GM19463 (cell line): ENCODE measurements around the gene TRIM62.

Experiments used
- ATAC-seq: cut with Tn5 transposase; IDR thresholded peaks from one replicate; pipeline ENCODE4 v1.9.1; 2021; ENCODE audit warnings: mild to moderate bottlenecking, moderate library complexity; ENCODE audit not compliant: unreplicated experiment

The TRIM62 gene

GRCh38 chr1:33180911-33181890 is 642 bp downstream of the TRIM62 start:
- peak; percentile 14 for ATAC-seq

GRCh38 chr1:33180226-33180910 is 1.5 kb downstream of the TRIM62 start:
- ATAC-seq, result peak; percentile 71

GRCh38 chr1:33178836-33179439 is 2.9 kb downstream of the TRIM62 start:
- ATAC-seq, result no peak

GRCh38 chr1:33177996-33178540 is 3.8 kb downstream of the TRIM62 start:
- no peak for ATAC-seq

GRCh38 chr1:33176887-33177286 is 5.0 kb downstream of the TRIM62 start:
- ATAC-seq, result no peak

- no peak for ATAC-seq
Observed at GRCh38 chr1:33176362-33176850, 5.4 kb downstream of the TRIM62 start.

GRCh38 chr1:33175865-33176264 is 6.0 kb downstream of the TRIM62 start:
- no peak for ATAC-seq

- ATAC-seq, result no peak
Observed at GRCh38 chr1:33173091-33173490, 8.8 kb downstream of the TRIM62 start.

- no peak for ATAC-seq
Observed at GRCh38 chr1:33171977-33172813, 9.6 kb downstream of the TRIM62 start.

- no peak for ATAC-seq
Observed at GRCh38 chr1:33170351-33171274, 11.2 kb downstream of the TRIM62 start.

- no peak for ATAC-seq
Observed at GRCh38 chr1:33169290-33170055, 12.4 kb downstream of the TRIM62 start.

- no peak for ATAC-seq
Observed at GRCh38 chr1:33168556-33169289, 13.1 kb downstream of the TRIM62 start.

GRCh38 chr1:33167650-33168447 is 14.0 kb downstream of the TRIM62 start:
- no peak for ATAC-seq

GRCh38 chr1:33165809-33166208 is 16.0 kb downstream of the TRIM62 start:
- no peak for ATAC-seq

GRCh38 chr1:33165209-33165608 is 16.6 kb downstream of the TRIM62 start:
- ATAC-seq, result no peak

GRCh38 chr1:33163621-33164519 is 18.0 kb downstream of the TRIM62 start:
- no peak for ATAC-seq
